ENCODE data around the gene PPM1H. TPM values are rescaled to one million over a fixed set of nuclear protein-coding genes. Genes with fewer than 3 reads are reported as not detected.
"Not testable (repeated sequence)": the region's sequence is repeated elsewhere in the genome, so short reads cannot be mapped to it uniquely, and the experiment has no call there.

The PPM1H gene
- total RNA-seq, 1 donor = 13.4 TPM

- H3K27ac ChIP-seq (ENCODE audit: low read depth, low read length) = no peak overlapping the region
Observed at GRCh38 chr12:62668782-62669181, 266.2 kb downstream of the PPM1H start.

GRCh38 chr12:62664951-62665350 is 270.0 kb downstream of the PPM1H start:
- not testable (repeated sequence) for H3K79me2 ChIP-seq (ENCODE audit: insufficient read depth, low read length); H4K20me1 ChIP-seq (ENCODE audit: insufficient read depth, low read length); H2AFZ ChIP-seq (ENCODE audit: low read length)

More at GRCh38 chr12:62668782-62669181, 266.2 kb downstream of the PPM1H start:
- Histone ChIP-seq H2AFZ (ENCODE audit: low read length) (no peak overlapping the region), H3K9me3 (ENCODE audit: low read depth, low read length) (no peaks in the 10 kb centered on the region), H3K36me3 (ENCODE audit: insufficient read depth, low read length) (no peaks in the 10 kb centered on the region), H3K4me2 (ENCODE audit: insufficient read depth, low read length) (no peak overlapping the region), H3K4me3 (ENCODE audit: insufficient read depth, low read length) (no peak overlapping the region), H3K79me2 (ENCODE audit: insufficient read depth, low read length) (no peaks in the 10 kb centered on the region), H4K20me1 (ENCODE audit: insufficient read depth, low read length) (no peaks in the 10 kb centered on the region), H3K4me1 (ENCODE audit: insufficient read depth, low read length) (no peaks in the 10 kb centered on the region), H3K27me3 (ENCODE audit: insufficient read depth, low read length) (no peaks in the 10 kb centered on the region)
- TF ChIP-seq CTCF (IDR thresholded peaks at IDR 0.05; ENCODE audit: extremely low read depth, low read depth, low read length) = no peak
- no peak for DNase-seq (ENCODE audit: insufficient read length, low spot score, missing footprints)

DNA sequence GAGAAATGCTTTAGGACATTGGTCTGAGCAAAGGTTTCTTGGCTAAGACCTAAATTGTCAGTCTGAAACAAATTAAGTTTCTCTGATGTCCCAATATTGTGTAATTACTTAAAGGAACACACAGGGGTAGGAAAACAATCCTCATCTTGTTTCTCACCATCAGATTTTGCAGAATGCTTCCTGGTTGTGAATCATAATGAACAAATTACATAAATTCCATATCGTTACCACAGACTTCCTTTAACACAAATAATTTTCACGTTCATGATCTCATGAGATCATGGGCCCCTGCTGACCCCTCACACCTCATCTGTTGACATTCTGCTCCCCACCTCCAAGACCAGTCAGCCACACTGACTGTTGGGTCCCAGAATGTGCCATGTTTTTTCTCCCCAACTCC is 274.2 kb downstream of the PPM1H start:
- Histone ChIP-seq H3K4me1 (ENCODE audit: insufficient read depth, low read length) (peaks cover 8% of the 10 kb centered on the region), H3K27me3 (ENCODE audit: insufficient read depth, low read length) (no peaks in the 10 kb centered on the region), H3K9me3 (ENCODE audit: low read depth, low read length) (no peaks in the 10 kb centered on the region), H2AFZ (ENCODE audit: low read length) (peak overlapping the region; percentile 39), H3K36me3 (ENCODE audit: insufficient read depth, low read length) (no peaks in the 10 kb centered on the region), H3K79me2 (ENCODE audit: insufficient read depth, low read length) (no peaks in the 10 kb centered on the region), H4K20me1 (ENCODE audit: insufficient read depth, low read length) (no peaks in the 10 kb centered on the region), H3K4me2 (ENCODE audit: insufficient read depth, low read length) (no peak overlapping the region), H3K27ac (ENCODE audit: low read depth, low read length) (peak overlapping the region; percentile 80), H3K4me3 (ENCODE audit: insufficient read depth, low read length) (no peak overlapping the region)
- TF ChIP-seq CTCF (IDR thresholded peaks at IDR 0.05; ENCODE audit: extremely low read depth, low read depth, low read length) = no peak
- DNase-seq (ENCODE audit: insufficient read length, low spot score, missing footprints) = no peak

More at GRCh38 chr12:62664951-62665350, 270.0 kb downstream of the PPM1H start:
- not testable (repeated sequence) for H3K4me1 ChIP-seq (ENCODE audit: insufficient read depth, low read length); H3K27ac ChIP-seq (ENCODE audit: low read depth, low read length); H3K4me2 ChIP-seq (ENCODE audit: insufficient read depth, low read length); H3K4me3 ChIP-seq (ENCODE audit: insufficient read depth, low read length); DNase-seq (ENCODE audit: insufficient read length, low spot score, missing footprints); H3K27me3 ChIP-seq (ENCODE audit: insufficient read depth, low read length); H3K9me3 ChIP-seq (ENCODE audit: low read depth, low read length); H3K36me3 ChIP-seq (ENCODE audit: insufficient read depth, low read length)

DNA sequence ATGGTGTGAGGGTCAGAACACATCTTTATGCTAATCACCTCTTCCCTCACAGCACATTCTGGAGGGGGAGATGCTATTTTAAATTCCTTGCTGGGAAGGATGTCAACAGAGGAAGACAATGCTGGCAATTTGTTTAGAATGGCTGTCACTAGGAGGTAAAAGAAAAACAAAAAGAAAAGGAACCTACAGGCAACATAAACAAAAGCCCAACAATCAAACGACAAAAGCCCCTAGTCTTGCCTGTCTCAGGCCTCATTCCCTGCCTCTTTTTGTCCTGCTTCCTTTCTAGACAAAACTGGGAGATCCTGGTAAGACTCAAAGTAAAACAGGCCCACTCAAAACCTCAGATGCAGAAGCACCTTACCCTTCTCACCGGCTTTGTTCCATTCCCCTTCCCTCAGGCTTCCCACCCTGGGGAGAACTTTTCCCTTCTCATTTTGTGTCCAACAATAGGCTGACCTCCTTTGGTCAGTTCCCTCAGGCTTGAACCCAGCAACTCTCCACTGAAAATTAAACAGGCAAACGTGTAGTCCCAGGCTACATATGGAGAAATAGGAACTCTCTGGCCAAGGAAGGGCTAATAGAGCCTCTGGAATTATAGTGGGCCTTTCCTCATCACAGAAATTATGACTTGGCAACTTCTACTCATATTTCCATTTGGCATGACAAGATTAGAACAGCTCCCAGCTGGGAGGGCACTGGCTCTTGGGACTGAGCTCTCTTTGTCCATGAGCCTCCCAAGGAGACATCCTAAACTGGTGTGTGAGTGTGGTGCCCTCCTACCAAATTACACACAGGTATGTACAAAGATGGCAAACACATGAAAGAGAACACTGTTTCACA is 275.3 kb downstream of the PPM1H start:
- H2AFZ ChIP-seq (ENCODE audit: low read length) = no peak overlapping the region
- peaks cover 8% of the 10 kb centered on the region for H3K4me1 ChIP-seq (ENCODE audit: insufficient read depth, low read length)
- no peak for DNase-seq (ENCODE audit: insufficient read length, low spot score, missing footprints)
- H3K27ac ChIP-seq (ENCODE audit: low read depth, low read length) = peak overlapping the region; percentile 80
- no peak overlapping the region for H3K4me3 ChIP-seq (ENCODE audit: insufficient read depth, low read length)
- TF ChIP-seq CTCF (IDR thresholded peaks at IDR 0.05; ENCODE audit: extremely low read depth, low read depth, low read length) = no peak
- no peak overlapping the region for H3K4me2 ChIP-seq (ENCODE audit: insufficient read depth, low read length)
- no peaks in the 10 kb centered on the region for H4K20me1 ChIP-seq (ENCODE audit: insufficient read depth, low read length)
- no peaks in the 10 kb centered on the region for H3K9me3 ChIP-seq (ENCODE audit: low read depth, low read length)
- no peaks in the 10 kb centered on the region for H3K36me3 ChIP-seq (ENCODE audit: insufficient read depth, low read length)
- H3K27me3 ChIP-seq (ENCODE audit: insufficient read depth, low read length) = no peaks in the 10 kb centered on the region
- H3K79me2 ChIP-seq (ENCODE audit: insufficient read depth, low read length) = no peaks in the 10 kb centered on the region

Data from osteoblast (primary cell).